ENCODE results near the gene PFN4.
"Not testable (repeated sequence)": the region's sequence is repeated elsewhere in the genome, so short reads cannot be mapped to it uniquely, and the experiment has no call there.

Gene PFN4

GRCh38 chr2:24110660-24111303 is 12.4 kb downstream of the PFN4 start:
- no peak for DNase-seq

GRCh38 chr2:24109431-24109830 is 13.7 kb downstream of the PFN4 start:
- not testable (repeated sequence) for DNase-seq

- DNase-seq: no peak
These were observed 15.8 kb downstream of the PFN4 start for GRCh38 chr2:24107336-24107735.

GRCh38 chr2:24106786-24107185 is 16.3 kb downstream of the PFN4 start:
- DNase-seq: no peak

GRCh38 chr2:24105816-24106215 is 17.3 kb downstream of the PFN4 start:
- no peak for DNase-seq

- DNase-seq: no peak
These were observed 18.2 kb downstream of the PFN4 start for GRCh38 chr2:24104906-24105305.

- DNase-seq: no peak
These were observed 19.0 kb downstream of the PFN4 start for GRCh38 chr2:24104110-24104650.

GRCh38 chr2:24102677-24103076 is 20.5 kb downstream of the PFN4 start:
- DNase-seq: no peak

- no peak for DNase-seq
These were observed 21.1 kb downstream of the PFN4 start for GRCh38 chr2:24101992-24102391.

- DNase-seq: not testable (repeated sequence)
These were observed 22.4 kb downstream of the PFN4 start for GRCh38 chr2:24100732-24101131.

- DNase-seq: not testable (repeated sequence)
These were observed 27.9 kb downstream of the PFN4 start for GRCh38 chr2:24095171-24095677.

GRCh38 chr2:24093270-24093669 is 29.9 kb downstream of the PFN4 start:
- not testable (repeated sequence) for DNase-seq

GRCh38 chr2:24088821-24089359 is 34.2 kb downstream of the PFN4 start:
- no peak for DNase-seq

GRCh38 chr2:24087032-24087431 is 36.1 kb downstream of the PFN4 start:
- DNase-seq: no peak

- DNase-seq: no peak
These were observed 36.9 kb downstream of the PFN4 start for GRCh38 chr2:24086241-24086640.

- no peak for DNase-seq
These were observed 38.0 kb downstream of the PFN4 start for GRCh38 chr2:24085200-24085489.

- DNase-seq: peak; percentile 96
These were observed 38.5 kb downstream of the PFN4 start, which contains the start of gene TP53I3 for GRCh38 chr2:24084386-24085199. TP53I3 (minus strand) TSS chr2:24084834; CDS start chr2:24084326, 508 bp downstream.

- no peak for DNase-seq
These were observed 39.4 kb downstream of the PFN4 start for GRCh38 chr2:24083567-24084385.

- no peak for DNase-seq
These were observed 40.2 kb downstream of the PFN4 start for GRCh38 chr2:24082787-24083566.

- DNase-seq: no peak
These were observed 42.4 kb downstream of the PFN4 start for GRCh38 chr2:24080701-24081100.

- DNase-seq: no peak
These were observed 45.3 kb downstream of the PFN4 start for GRCh38 chr2:24077879-24078278.

- DNase-seq: no peak
These were observed 45.6 kb downstream of the PFN4 start for GRCh38 chr2:24077535-24077877.
